ENCODE measurements around the gene GC. TPM values are rescaled to one million over a fixed set of nuclear protein-coding genes. Genes with fewer than 3 reads are reported as not detected.
"Not testable (repeated sequence)": the region's sequence is repeated elsewhere in the genome, so short reads cannot be mapped to it uniquely, and the experiment has no call there.

GC gene
- total and polyA plus RNA-seq, 2 donors, result 0.38 to 0.66 TPM

- not testable (repeated sequence) for DNase-seq (ENCODE audit: low read depth in 6 of 9, low spot score in 9 of 9); H3K9me3 ChIP-seq (ENCODE audit: control insufficient read depth in 2 of 2, insufficient read depth in 1 of 2, low read length in 1 of 2); H3K4me3 ChIP-seq (ENCODE audit: low read length in 2 of 2); H3K27me3 ChIP-seq (ENCODE audit: control insufficient read depth in 2 of 2, insufficient read depth in 1 of 2, low read length in 1 of 2); H3K36me3 ChIP-seq (ENCODE audit: control insufficient read depth in 2 of 2, insufficient read depth in 2 of 2, low read length in 1 of 2); H3K4me1 ChIP-seq (ENCODE audit: control insufficient read depth in 2 of 2, insufficient read depth in 2 of 2, low read length in 2 of 2); H3K27ac ChIP-seq (ENCODE audit: low read depth in 1 of 2, low read length in 1 of 2)
- WGBS, result 91% methylated on average over 1 of the region's 1 CpG
These were observed 25.9 kb upstream of the GC start for GRCh38 chr4:71809805-71810204.

- no peak for DNase-seq (ENCODE audit: low read depth in 6 of 9, low spot score in 9 of 9)
- Histone ChIP-seq H3K9me3 (ENCODE audit: control insufficient read depth in 2 of 2, insufficient read depth in 1 of 2, low read length in 1 of 2) (no peaks in the 10 kb centered on the region), H3K4me3 (ENCODE audit: low read length in 2 of 2) (no peak overlapping the region), H3K4me1 (ENCODE audit: control insufficient read depth in 2 of 2, insufficient read depth in 2 of 2, low read length in 2 of 2) (no peaks in the 10 kb centered on the region), H3K36me3 (ENCODE audit: control insufficient read depth in 2 of 2, insufficient read depth in 2 of 2, low read length in 1 of 2) (no peaks in the 10 kb centered on the region), H3K27me3 (ENCODE audit: control insufficient read depth in 2 of 2, insufficient read depth in 1 of 2, low read length in 1 of 2) (no peaks in the 10 kb centered on the region), H3K27ac (ENCODE audit: low read depth in 1 of 2, low read length in 1 of 2) (no peak overlapping the region)
- WGBS, result 92% methylated on average over 3 of the region's 3 CpGs
These were observed 23.6 kb upstream of the GC start for GRCh38 chr4:71807469-71807868.

- not testable (repeated sequence) for H3K36me3 ChIP-seq (ENCODE audit: control insufficient read depth in 2 of 2, insufficient read depth in 2 of 2, low read length in 1 of 2); H3K27ac ChIP-seq (ENCODE audit: low read depth in 1 of 2, low read length in 1 of 2); DNase-seq (ENCODE audit: low read depth in 6 of 9, low spot score in 9 of 9); H3K4me1 ChIP-seq (ENCODE audit: control insufficient read depth in 2 of 2, insufficient read depth in 2 of 2, low read length in 2 of 2); H3K27me3 ChIP-seq (ENCODE audit: control insufficient read depth in 2 of 2, insufficient read depth in 1 of 2, low read length in 1 of 2); H3K9me3 ChIP-seq (ENCODE audit: control insufficient read depth in 2 of 2, insufficient read depth in 1 of 2, low read length in 1 of 2); H3K4me3 ChIP-seq (ENCODE audit: low read length in 2 of 2)
- 84% methylated on average over 2 of the region's 2 CpGs for WGBS
These were observed 21.4 kb upstream of the GC start for GRCh38 chr4:71805230-71805629.

GRCh38 chr4:71804017-71804697 lies 20.3 kb upstream of the GC start:
- H3K4me3 ChIP-seq (ENCODE audit: low read length in 2 of 2); H3K27ac ChIP-seq (ENCODE audit: low read depth in 1 of 2, low read length in 1 of 2); DNase-seq (ENCODE audit: low read depth in 6 of 9, low spot score in 9 of 9); H3K27me3 ChIP-seq (ENCODE audit: control insufficient read depth in 2 of 2, insufficient read depth in 1 of 2, low read length in 1 of 2); H3K36me3 ChIP-seq (ENCODE audit: control insufficient read depth in 2 of 2, insufficient read depth in 2 of 2, low read length in 1 of 2); H3K4me1 ChIP-seq (ENCODE audit: control insufficient read depth in 2 of 2, insufficient read depth in 2 of 2, low read length in 2 of 2); H3K9me3 ChIP-seq (ENCODE audit: control insufficient read depth in 2 of 2, insufficient read depth in 1 of 2, low read length in 1 of 2): not testable (repeated sequence)
- WGBS, result 94% methylated on average over 4 of the region's 4 CpGs

GRCh38 chr4:71785959-71786358 lies 2.1 kb upstream of the GC start:
- no peaks in the 10 kb centered on the region for H3K4me1 ChIP-seq (ENCODE audit: control insufficient read depth in 2 of 2, insufficient read depth in 2 of 2, low read length in 2 of 2)
- 87% methylated on average over 4 of the region's 4 CpGs for WGBS
- no peak overlapping the region for H3K4me3 ChIP-seq (ENCODE audit: low read length in 2 of 2)
- no peaks in the 10 kb centered on the region for H3K9me3 ChIP-seq (ENCODE audit: control insufficient read depth in 2 of 2, insufficient read depth in 1 of 2, low read length in 1 of 2)
- no peak overlapping the region for H3K27ac ChIP-seq (ENCODE audit: low read depth in 1 of 2, low read length in 1 of 2)
- no peak for DNase-seq (ENCODE audit: low read depth in 6 of 9, low spot score in 9 of 9)
- H3K27me3 ChIP-seq (ENCODE audit: control insufficient read depth in 2 of 2, insufficient read depth in 1 of 2, low read length in 1 of 2), result no peaks in the 10 kb centered on the region
- no peaks in the 10 kb centered on the region for H3K36me3 ChIP-seq (ENCODE audit: control insufficient read depth in 2 of 2, insufficient read depth in 2 of 2, low read length in 1 of 2)

- no peaks in the 10 kb centered on the region for H3K27me3 ChIP-seq (ENCODE audit: control insufficient read depth in 2 of 2, insufficient read depth in 1 of 2, low read length in 1 of 2)
- no peak for DNase-seq (ENCODE audit: low read depth in 6 of 9, low spot score in 9 of 9)
- no peaks in the 10 kb centered on the region for H3K36me3 ChIP-seq (ENCODE audit: control insufficient read depth in 2 of 2, insufficient read depth in 2 of 2, low read length in 1 of 2)
- H3K4me1 ChIP-seq (ENCODE audit: control insufficient read depth in 2 of 2, insufficient read depth in 2 of 2, low read length in 2 of 2), result no peaks in the 10 kb centered on the region
- no peak overlapping the region for H3K27ac ChIP-seq (ENCODE audit: low read depth in 1 of 2, low read length in 1 of 2)
- no peaks in the 10 kb centered on the region for H3K9me3 ChIP-seq (ENCODE audit: control insufficient read depth in 2 of 2, insufficient read depth in 1 of 2, low read length in 1 of 2)
- no peak overlapping the region for H3K4me3 ChIP-seq (ENCODE audit: low read length in 2 of 2)
These were observed 804 bp upstream of the GC start for GRCh38 chr4:71784569-71785197.

GRCh38 chr4:71777891-71778290 lies 6.0 kb downstream of the GC start:
- Histone ChIP-seq H3K4me3 (ENCODE audit: low read length in 2 of 2) (no peak overlapping the region), H3K27ac (ENCODE audit: low read depth in 1 of 2, low read length in 1 of 2) (no peak overlapping the region), H3K27me3 (ENCODE audit: control insufficient read depth in 2 of 2, insufficient read depth in 1 of 2, low read length in 1 of 2) (no peaks in the 10 kb centered on the region), H3K36me3 (ENCODE audit: control insufficient read depth in 2 of 2, insufficient read depth in 2 of 2, low read length in 1 of 2) (no peaks in the 10 kb centered on the region), H3K4me1 (ENCODE audit: control insufficient read depth in 2 of 2, insufficient read depth in 2 of 2, low read length in 2 of 2) (no peaks in the 10 kb centered on the region), H3K9me3 (ENCODE audit: control insufficient read depth in 2 of 2, insufficient read depth in 1 of 2, low read length in 1 of 2) (no peaks in the 10 kb centered on the region)
- no peak for DNase-seq (ENCODE audit: low read depth in 6 of 9, low spot score in 9 of 9)

- no peak overlapping the region for H3K27ac ChIP-seq (ENCODE audit: low read depth in 1 of 2, low read length in 1 of 2)
- H3K27me3 ChIP-seq (ENCODE audit: control insufficient read depth in 2 of 2, insufficient read depth in 1 of 2, low read length in 1 of 2), result no peaks in the 10 kb centered on the region
- H3K9me3 ChIP-seq (ENCODE audit: control insufficient read depth in 2 of 2, insufficient read depth in 1 of 2, low read length in 1 of 2), result no peaks in the 10 kb centered on the region
- WGBS, result 95% methylated on average over 2 of the region's 2 CpGs
- DNase-seq (ENCODE audit: low read depth in 6 of 9, low spot score in 9 of 9), result no peak
- no peaks in the 10 kb centered on the region for H3K36me3 ChIP-seq (ENCODE audit: control insufficient read depth in 2 of 2, insufficient read depth in 2 of 2, low read length in 1 of 2)
- H3K4me3 ChIP-seq (ENCODE audit: low read length in 2 of 2), result no peak overlapping the region
- no peaks in the 10 kb centered on the region for H3K4me1 ChIP-seq (ENCODE audit: control insufficient read depth in 2 of 2, insufficient read depth in 2 of 2, low read length in 2 of 2)
These were observed 8.4 kb downstream of the GC start for GRCh38 chr4:71775449-71775848.

- Histone ChIP-seq H3K27me3 (ENCODE audit: control insufficient read depth in 2 of 2, insufficient read depth in 1 of 2, low read length in 1 of 2) (no peaks in the 10 kb centered on the region), H3K36me3 (ENCODE audit: control insufficient read depth in 2 of 2, insufficient read depth in 2 of 2, low read length in 1 of 2) (no peaks in the 10 kb centered on the region), H3K9me3 (ENCODE audit: control insufficient read depth in 2 of 2, insufficient read depth in 1 of 2, low read length in 1 of 2) (no peaks in the 10 kb centered on the region), H3K4me3 (ENCODE audit: low read length in 2 of 2) (no peak overlapping the region), H3K4me1 (ENCODE audit: control insufficient read depth in 2 of 2, insufficient read depth in 2 of 2, low read length in 2 of 2) (no peaks in the 10 kb centered on the region), H3K27ac (ENCODE audit: low read depth in 1 of 2, low read length in 1 of 2) (no peak overlapping the region)
- no peak for DNase-seq (ENCODE audit: low read depth in 6 of 9, low spot score in 9 of 9)
- WGBS, result 91% methylated on average over 3 of the region's 3 CpGs
These were observed 9.7 kb downstream of the GC start for GRCh38 chr4:71774136-71774535.
